Epithelial cell of esophagus (primary cell): Measurements from ENCODE around the gene CHDH.

Experiments used
- DNase-seq: peaks from one replicate; pipeline ENCODE4 v3.0.0; 2010; ENCODE audit warnings: low read depth
- H3K4me3 ChIP-seq: 2 replicates; pipeline ENCODE4 v1.5.1; 2011; ENCODE audit warnings: mild to moderate bottlenecking, low read length, control low read depth
- TF ChIP-seq, protein P1 (sequence below): IDR thresholded peaks from 2 replicates; pipeline ENCODE4 v1.5.1; 2011; ENCODE audit warnings: low read depth, mild to moderate bottlenecking, low read length, control low read depth, inconsistent platforms; ENCODE audit not compliant: insufficient read depth; ENCODE audit errors: missing control alignments

CHDH gene, protein sequence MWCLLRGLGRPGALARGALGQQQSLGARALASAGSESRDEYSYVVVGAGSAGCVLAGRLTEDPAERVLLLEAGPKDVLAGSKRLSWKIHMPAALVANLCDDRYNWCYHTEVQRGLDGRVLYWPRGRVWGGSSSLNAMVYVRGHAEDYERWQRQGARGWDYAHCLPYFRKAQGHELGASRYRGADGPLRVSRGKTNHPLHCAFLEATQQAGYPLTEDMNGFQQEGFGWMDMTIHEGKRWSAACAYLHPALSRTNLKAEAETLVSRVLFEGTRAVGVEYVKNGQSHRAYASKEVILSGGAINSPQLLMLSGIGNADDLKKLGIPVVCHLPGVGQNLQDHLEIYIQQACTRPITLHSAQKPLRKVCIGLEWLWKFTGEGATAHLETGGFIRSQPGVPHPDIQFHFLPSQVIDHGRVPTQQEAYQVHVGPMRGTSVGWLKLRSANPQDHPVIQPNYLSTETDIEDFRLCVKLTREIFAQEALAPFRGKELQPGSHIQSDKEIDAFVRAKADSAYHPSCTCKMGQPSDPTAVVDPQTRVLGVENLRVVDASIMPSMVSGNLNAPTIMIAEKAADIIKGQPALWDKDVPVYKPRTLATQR

DNA sequence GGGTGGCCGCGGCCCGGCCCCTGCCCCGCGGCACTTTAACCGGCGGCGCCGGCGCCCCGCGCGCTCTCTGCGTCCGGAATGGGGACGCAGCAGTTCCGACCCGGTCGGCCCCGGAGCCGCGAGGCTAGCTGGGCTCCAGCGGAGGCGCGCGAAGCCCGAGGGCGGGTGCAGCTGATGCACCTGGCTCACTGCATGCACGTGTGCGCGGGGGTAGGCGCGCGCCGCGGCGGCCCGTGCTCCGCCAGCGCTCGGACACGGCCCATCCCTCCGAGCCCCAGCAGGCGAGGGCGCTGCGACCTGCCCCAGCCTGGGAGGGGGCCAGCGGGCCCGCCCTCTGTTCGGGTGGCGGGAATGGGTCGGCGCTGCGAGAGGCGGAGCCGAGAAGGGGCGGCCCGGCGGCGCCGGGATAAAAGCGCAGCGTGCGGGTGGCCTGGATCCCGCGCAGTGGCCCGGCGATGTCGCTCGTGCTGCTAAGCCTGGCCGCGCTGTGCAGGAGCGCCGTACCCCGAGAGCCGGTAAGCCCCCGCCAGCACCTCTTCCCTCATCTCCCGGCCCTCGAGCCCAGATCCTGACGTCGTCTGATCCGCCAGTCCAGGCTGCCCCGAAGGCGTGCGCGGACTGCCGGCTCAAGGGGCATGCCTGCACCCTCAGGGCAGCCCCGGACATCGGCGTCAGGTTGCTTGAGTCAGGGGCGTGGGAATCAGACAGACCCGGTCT is at the start of gene CHDH, which contains the start of gene IL17RB:
TSS of gene CHDH (minus strand) at position 286 of the 717 bp plus-strand sequence. CDS start 22,411 bp downstream, outside the sequence.
TSS of gene IL17RB (plus strand) at position 435 of the 717 bp plus-strand sequence. CDS start at position 456, 21 bp downstream.
- peak within 1 kb of the TSS; percentile 46 for H3K4me3 ChIP-seq
- peak; percentile 35 for DNase-seq
- TF ChIP-seq, protein P1, sequence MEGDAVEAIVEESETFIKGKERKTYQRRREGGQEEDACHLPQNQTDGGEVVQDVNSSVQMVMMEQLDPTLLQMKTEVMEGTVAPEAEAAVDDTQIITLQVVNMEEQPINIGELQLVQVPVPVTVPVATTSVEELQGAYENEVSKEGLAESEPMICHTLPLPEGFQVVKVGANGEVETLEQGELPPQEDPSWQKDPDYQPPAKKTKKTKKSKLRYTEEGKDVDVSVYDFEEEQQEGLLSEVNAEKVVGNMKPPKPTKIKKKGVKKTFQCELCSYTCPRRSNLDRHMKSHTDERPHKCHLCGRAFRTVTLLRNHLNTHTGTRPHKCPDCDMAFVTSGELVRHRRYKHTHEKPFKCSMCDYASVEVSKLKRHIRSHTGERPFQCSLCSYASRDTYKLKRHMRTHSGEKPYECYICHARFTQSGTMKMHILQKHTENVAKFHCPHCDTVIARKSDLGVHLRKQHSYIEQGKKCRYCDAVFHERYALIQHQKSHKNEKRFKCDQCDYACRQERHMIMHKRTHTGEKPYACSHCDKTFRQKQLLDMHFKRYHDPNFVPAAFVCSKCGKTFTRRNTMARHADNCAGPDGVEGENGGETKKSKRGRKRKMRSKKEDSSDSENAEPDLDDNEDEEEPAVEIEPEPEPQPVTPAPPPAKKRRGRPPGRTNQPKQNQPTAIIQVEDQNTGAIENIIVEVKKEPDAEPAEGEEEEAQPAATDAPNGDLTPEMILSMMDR = no peak

DNA sequence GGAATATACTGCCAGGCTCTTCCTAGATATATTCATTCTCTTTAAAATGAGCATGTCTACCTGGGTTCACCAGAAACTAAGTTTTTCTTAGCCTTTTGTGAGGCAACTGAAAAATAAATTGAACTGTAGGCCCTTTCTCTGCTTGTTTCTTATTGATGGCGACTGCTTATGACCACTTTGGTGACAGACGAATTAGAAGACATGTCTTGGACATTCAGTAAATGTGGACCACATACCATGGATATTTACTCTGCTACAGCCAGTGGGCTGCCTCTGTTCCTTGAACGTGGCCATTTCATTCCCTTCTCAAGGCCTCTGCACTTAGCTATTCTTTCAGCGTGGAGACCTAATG is 46.0 kb upstream of the CHDH start:
- peak overlapping the region; percentile 69 for H3K4me3 ChIP-seq
- TF ChIP-seq, protein P1 = no peak
- no peak for DNase-seq

DNA sequence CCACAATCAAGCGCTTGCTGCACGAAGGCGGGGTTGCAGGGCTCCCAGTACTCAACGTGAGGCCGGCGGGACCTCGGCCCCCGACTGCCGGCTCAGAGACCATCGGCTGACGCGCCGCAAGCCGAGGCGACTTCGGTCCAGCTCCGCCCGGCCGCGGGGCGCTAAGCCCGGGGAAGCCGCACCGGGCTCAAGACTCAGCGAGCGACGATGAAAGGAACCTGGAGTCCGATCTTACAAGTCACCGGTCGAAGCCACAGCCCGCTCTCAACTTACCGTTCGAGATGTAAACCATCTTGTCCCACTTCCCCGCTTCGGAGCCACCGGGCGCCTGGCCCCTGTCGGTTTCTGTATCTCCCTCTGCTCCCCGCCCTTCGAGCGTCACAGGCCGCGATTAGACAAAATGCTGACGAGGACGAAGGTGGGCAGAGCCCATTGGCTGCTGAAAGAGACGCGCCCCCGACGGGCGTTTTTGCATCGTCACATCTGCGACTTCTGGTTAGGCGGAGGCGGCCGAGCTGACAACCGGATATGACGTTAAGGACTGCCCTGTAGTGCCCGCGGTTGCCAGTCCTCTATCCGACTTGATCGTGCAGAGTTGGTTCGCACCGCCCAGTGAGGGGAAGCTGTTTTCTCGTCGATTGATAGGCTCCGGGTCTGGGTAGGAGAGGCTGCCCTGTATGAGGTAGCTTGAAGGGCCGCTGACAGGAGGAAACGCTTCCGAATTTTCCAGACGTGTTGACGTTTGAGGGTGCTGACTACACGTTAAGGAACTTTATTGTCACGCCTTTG is 45.5 kb upstream of the CHDH start, which contains the start of gene SELENOK:
TSS of gene SELENOK (minus strand) at position 363 of the 789 bp plus-strand sequence.
- TF ChIP-seq, protein P1 = no peak
- H3K4me3 ChIP-seq = peak within 1 kb of the TSS; percentile 69
- peak; percentile 100 for DNase-seq

DNA sequence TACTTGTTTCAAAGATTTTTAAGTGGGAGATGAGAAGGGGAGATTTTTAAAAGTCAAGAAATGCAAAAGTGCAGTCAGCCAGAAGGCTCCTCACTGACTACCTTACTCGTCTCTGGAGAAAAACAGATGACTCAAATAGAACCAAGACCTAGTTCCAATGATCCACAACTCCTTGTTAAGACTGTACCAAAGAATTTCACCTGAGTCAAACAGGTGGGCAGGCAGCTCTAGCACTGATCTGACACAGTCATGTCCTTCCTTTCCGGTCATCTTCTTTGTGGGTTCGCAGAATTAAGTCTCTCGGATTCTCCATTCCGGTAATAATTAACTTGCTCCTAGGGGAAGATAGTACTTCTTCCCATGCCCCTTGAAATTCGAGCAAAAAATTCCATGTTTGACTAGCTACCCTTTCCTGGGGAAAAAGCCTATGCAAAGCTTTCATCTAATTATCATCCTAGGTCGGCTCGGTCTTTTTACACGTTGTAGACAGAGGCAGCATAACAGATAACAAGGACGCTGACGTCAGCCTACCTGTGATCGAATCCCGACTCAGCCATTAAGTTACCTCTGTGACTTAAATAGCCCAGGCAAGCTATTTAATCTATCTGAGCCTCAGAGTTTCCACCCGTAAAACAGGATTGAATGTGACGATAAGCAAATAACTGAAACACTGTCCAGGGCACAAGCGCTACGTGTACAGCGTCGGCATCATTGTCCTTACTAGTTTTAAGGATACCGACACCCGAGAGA is 44.7 kb upstream of the CHDH start:
- peak; percentile 77 for DNase-seq
- peak overlapping the region; percentile 69 for H3K4me3 ChIP-seq
- TF ChIP-seq, protein P1 = no peak

DNA sequence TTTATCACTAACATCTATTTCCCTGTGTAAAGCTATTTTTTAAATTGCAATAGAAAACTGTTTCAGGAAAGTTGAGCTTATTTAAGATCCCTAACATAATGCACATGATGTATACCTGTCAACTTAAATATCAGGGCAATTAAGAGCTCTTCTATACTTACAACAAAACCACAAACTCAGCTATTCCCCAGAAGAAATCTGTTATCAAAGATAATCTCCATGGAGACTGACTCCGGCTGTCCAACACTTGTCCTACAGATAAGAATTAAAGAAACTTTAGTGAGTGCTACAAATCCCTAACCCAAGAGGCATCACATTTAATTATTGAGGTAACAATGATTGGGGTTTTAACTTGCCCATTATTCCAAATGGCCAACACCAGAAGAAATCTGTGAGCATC is 42.0 kb upstream of the CHDH start:
- no peak overlapping the region for H3K4me3 ChIP-seq
- DNase-seq = no peak
- TF ChIP-seq, protein P1 = no peak

DNA sequence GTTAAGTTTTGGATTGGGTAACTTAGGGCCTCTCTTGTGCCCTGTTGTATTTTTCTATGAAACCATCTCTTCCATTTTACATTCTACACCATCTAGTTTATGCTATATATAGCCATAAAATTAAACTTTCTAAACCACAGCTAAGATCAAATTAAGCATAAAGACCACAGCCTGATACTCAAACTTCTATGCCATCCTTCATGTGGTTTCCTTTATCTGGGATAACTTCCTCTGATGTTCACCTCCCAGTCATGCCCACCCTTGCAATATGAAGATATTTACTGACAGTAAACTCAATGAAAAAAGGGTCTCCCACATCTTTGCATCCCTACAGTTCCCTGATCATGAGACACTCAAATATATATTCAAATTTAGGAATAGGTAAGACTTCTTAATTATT is 41.2 kb upstream of the CHDH start:
- no peak overlapping the region for H3K4me3 ChIP-seq
- no peak for DNase-seq
- TF ChIP-seq, protein P1 = no peak
